MM.1S (cell line): ENCODE data around the gene NUDT8.

Experiments used
- DNase-seq: peaks from one replicate; pipeline ENCODE4 v3.0.0-alpha.2; 2015
- H2AFZ ChIP-seq: fragments of 300-600 bp; sonication (generic); 2 replicates; pipeline ENCODE4 v1.6.0; 2016; ENCODE audit warnings: antibody characterized with exemption, low read length
- H3F3A ChIP-seq: fragments of 300-600 bp; sonication (generic); 2 replicates; pipeline ENCODE4 v1.6.1; 2016; ENCODE audit warnings: mild to moderate bottlenecking, antibody characterized with exemption, low read length, moderate library complexity, mixed read lengths; ENCODE audit not compliant: insufficient read depth
- H3K27ac ChIP-seq: fragments of 300-600 bp; sonication (generic); 2 replicates; pipeline ENCODE4 v1.5.1; 2016; ENCODE audit warnings: mild to moderate bottlenecking, low read length
- H3K27me3 ChIP-seq: fragments of 300-600 bp; sonication (generic); replicated peaks from 2 replicates; pipeline ENCODE4 v1.6.0; 2016; ENCODE audit warnings: low read length; ENCODE audit not compliant: insufficient read depth
- H3K36me3 ChIP-seq: fragments of 300-600 bp; sonication (generic); replicated peaks from 2 replicates; pipeline ENCODE4 v1.6.1; 2016; ENCODE audit warnings: mild to moderate bottlenecking, low read length, mixed read lengths; ENCODE audit not compliant: insufficient read depth
- H3K4me1 ChIP-seq: fragments of 300-600 bp; sonication (generic); 2 replicates; pipeline ENCODE4 v1.6.1; 2016; ENCODE audit warnings: low read length, mixed read lengths
- H3K4me2 ChIP-seq: fragments of 300-600 bp; sonication (generic); 2 replicates; pipeline ENCODE4 v1.6.0; 2016; ENCODE audit warnings: low read depth, low read length
- H3K4me3 ChIP-seq: fragments of 300-600 bp; sonication (generic); 2 replicates; pipeline ENCODE4 v1.5.1; 2016; ENCODE audit warnings: low read length, mixed read lengths
- H3K79me2 ChIP-seq: fragments of 300-600 bp; sonication (generic); 2 replicates; pipeline ENCODE4 v1.6.1; 2016; ENCODE audit warnings: mixed run types, low read length, mixed read lengths
- H3K9ac ChIP-seq: fragments of 300-600 bp; sonication (generic); 2 replicates; pipeline ENCODE4 v1.6.1; 2016; ENCODE audit warnings: low read length, mixed read lengths
- H3K9me2 ChIP-seq: fragments of 300-600 bp; sonication (generic); replicated peaks from 2 replicates; pipeline ENCODE4 v1.6.1; 2016; ENCODE audit warnings: mild to moderate bottlenecking, low read length, mixed read lengths; ENCODE audit not compliant: insufficient read depth
- H3K9me3 ChIP-seq: fragments of 300-600 bp; sonication (generic); replicated peaks from 2 replicates; pipeline ENCODE4 v1.6.1; 2016; ENCODE audit warnings: mild to moderate bottlenecking, low read length, mixed read lengths; ENCODE audit not compliant: insufficient read depth
- H4K20me1 ChIP-seq: fragments of 300-600 bp; sonication (generic); 2 replicates; pipeline ENCODE4 v1.6.1; 2016; ENCODE audit warnings: mild to moderate bottlenecking, low read length, moderate library complexity, mixed read lengths; ENCODE audit not compliant: insufficient read depth
- EZH2 ChIP-seq: fragments of 300-600 bp; sonication (generic); optimal IDR thresholded peaks from 2 replicates; pipeline ENCODE3; 2017; ENCODE audit warnings: low read depth, mild to moderate bottlenecking, antibody characterized with exemption, low read length, mixed read lengths
- EZH2phosphoT487 ChIP-seq: fragments of 300-600 bp; sonication (generic); IDR thresholded peaks from 2 replicates; pipeline ENCODE4 v1.6.1; 2018; ENCODE audit warnings: antibody characterized with exemption, low read length
- TF ChIP-seq, protein P1 (sequence below): fragments of 300-600 bp; sonication (generic); IDR thresholded peaks from 2 replicates; pipeline ENCODE4 v1.5.1; 2016; ENCODE audit warnings: antibody characterized with exemption, low read length, mixed read lengths

NUDT8 gene, protein sequence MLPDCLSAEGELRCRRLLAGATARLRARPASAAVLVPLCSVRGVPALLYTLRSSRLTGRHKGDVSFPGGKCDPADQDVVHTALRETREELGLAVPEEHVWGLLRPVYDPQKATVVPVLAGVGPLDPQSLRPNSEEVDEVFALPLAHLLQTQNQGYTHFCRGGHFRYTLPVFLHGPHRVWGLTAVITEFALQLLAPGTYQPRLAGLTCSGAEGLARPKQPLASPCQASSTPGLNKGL

DNA sequence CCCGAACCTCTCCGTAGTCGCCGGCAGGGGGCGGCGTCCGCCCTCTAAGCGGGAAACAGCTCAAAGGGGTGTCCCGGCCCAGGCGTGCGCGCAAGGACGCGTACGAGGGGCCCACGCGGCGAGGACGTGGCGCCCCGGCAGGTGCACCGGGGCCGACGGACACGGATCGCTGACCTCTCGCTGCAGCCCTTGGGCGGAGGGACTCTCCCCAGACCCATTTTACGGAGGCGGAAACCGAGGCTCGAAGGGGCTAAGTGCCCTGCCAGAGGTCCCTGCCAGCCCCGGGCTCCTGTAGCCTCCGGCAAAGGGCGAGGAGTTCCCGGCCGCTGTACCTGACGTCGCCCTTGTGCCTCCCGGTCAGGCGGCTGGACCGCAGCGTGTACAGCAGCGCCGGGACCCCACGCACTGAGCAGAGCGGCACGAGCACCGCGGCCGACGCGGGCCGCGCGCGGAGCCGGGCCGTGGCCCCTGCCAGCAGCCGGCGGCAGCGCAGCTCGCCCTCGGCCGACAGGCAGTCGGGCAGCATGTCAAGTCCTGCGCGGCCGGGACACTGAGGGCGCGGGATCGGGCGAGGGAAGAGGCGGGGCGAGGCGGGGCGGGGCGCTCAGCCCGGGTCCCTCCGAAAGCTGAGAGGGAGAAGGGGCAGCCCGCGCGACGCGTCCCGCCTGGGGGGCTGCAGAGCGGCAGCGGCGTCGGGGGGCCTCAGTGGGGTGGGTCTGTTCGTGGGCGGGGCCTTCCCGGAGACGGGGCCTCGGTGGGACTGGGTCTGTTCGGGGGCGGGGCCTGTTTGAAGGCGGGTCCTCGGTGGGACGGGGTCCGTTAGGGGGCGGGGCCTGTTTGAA lies at the start of gene NUDT8:
Gene NUDT8, minus strand, starts transcription at position 552 of the 842 bp plus-strand sequence. Its CDS starts 26 bp downstream, at position 526.
- Histone ChIP-seq H3K27me3 (no peaks in the 10 kb centered on the region), H3K9me2 (no peaks in the 10 kb centered on the region), H3K36me3 (no peaks in the 10 kb centered on the region), H4K20me1 (no peaks in the 10 kb centered on the region), H3K4me3 (peak within 1 kb of the TSS; percentile 91), H3K4me2 (peak within 1 kb of the TSS; percentile 100), H2AFZ (peak within 1 kb of the TSS; percentile 97), H3K9me3 (no peaks in the 10 kb centered on the region), H3K4me1 (peaks cover 17% of the 10 kb centered on the region), H3K79me2 (peaks cover 12% of the 10 kb centered on the region), H3K27ac (peak within 1 kb of the TSS; percentile 87), H3F3A (peaks cover 14% of the 10 kb centered on the region; the same call in 1 of the 2 replicates), H3K9ac (peak within 1 kb of the TSS; percentile 95)
- TF ChIP-seq EZH2, result no peak
- TF ChIP-seq, protein P1, sequence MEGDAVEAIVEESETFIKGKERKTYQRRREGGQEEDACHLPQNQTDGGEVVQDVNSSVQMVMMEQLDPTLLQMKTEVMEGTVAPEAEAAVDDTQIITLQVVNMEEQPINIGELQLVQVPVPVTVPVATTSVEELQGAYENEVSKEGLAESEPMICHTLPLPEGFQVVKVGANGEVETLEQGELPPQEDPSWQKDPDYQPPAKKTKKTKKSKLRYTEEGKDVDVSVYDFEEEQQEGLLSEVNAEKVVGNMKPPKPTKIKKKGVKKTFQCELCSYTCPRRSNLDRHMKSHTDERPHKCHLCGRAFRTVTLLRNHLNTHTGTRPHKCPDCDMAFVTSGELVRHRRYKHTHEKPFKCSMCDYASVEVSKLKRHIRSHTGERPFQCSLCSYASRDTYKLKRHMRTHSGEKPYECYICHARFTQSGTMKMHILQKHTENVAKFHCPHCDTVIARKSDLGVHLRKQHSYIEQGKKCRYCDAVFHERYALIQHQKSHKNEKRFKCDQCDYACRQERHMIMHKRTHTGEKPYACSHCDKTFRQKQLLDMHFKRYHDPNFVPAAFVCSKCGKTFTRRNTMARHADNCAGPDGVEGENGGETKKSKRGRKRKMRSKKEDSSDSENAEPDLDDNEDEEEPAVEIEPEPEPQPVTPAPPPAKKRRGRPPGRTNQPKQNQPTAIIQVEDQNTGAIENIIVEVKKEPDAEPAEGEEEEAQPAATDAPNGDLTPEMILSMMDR, result peak; percentile 94
- DNase-seq, result peak; percentile 93

DNA sequence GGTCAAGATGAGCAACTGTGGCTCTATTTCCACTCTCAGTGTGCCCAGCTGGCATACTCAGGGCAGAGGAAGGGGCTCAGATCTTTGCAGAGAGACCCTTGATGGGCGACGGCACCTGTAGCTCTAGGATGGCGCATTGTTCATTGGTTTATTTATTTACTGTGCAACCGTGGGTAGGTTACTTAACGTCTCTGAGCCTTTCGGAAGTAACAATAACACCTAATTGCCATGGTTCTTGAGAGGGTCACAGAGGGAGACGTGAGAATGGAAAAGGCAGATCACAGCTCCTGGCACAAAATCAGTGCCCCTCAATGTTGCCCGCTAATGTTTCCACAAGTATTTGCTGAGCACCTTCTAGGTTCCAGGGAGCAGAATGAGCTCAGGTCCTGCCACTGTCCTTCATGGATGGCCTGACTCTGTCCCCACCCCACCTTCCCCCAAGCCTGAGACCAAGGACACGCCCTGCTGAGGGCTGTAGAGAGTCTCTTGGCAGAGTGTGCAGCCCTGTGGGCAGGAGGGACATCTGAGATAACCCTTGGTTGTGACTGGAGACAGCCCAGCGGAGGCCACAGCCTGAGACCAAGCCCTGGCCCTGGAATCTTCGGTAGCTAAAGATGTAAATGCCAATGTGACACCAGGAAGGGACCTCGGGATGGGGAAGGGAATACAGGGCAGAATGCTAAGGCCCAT lies 45.5 kb upstream of the NUDT8 start:
- Histone ChIP-seq H3F3A (no peaks in the 10 kb centered on the region), H3K4me2 (no peak overlapping the region), H3K9ac (no peak overlapping the region), H3K4me3 (no peak overlapping the region), H4K20me1 (no peaks in the 10 kb centered on the region), H3K9me3 (no peaks in the 10 kb centered on the region), H3K27me3 (no peaks in the 10 kb centered on the region), H3K36me3 (no peaks in the 10 kb centered on the region), H3K4me1 (no peaks in the 10 kb centered on the region), H3K79me2 (no peaks in the 10 kb centered on the region), H2AFZ (no peak overlapping the region), H3K27ac (no peak overlapping the region), H3K9me2 (no peaks in the 10 kb centered on the region)
- TF ChIP-seq EZH2phosphoT487 (no peak), EZH2 (no peak)
- TF ChIP-seq, protein P1, result no peak
- no peak for DNase-seq

DNA sequence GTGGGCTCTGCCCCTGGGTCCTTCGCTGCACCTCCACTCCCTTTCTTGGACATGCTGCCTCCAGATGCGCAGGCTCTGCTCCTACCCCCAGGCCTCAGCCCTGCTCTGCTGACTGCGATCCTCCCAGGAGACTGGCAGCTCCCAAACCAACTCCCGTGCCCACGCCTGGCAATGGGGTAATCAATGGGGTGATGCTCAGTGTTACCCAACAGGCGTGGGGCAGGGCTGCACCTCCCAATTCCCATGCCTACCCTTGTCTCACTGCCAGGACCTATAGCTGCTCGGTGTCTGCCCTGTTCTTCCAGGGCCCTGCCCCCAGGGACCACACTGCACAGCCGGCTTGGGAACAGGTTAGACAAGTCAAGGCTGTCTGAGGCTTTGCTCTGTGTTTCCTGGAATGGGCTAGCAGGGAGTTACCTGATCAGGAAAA lies 44.7 kb upstream of the NUDT8 start, which contains the start of gene ALDH3B2:
Gene ALDH3B2, minus strand, starts transcription at position 182 of the 430 bp plus-strand sequence. CDS start 7,688 bp downstream, outside the sequence.
- no peak within 1 kb of the TSS for H3K27ac ChIP-seq
- H3F3A ChIP-seq, result no peaks in the 10 kb centered on the region
- no peak within 1 kb of the TSS for H2AFZ ChIP-seq
- no peaks in the 10 kb centered on the region for H4K20me1 ChIP-seq
- no peaks in the 10 kb centered on the region for H3K9me2 ChIP-seq
- H3K36me3 ChIP-seq, result no peaks in the 10 kb centered on the region
- H3K9ac ChIP-seq, result no peak within 1 kb of the TSS
- no peaks in the 10 kb centered on the region for H3K9me3 ChIP-seq
- no peak within 1 kb of the TSS for H3K4me2 ChIP-seq
- no peaks in the 10 kb centered on the region for H3K27me3 ChIP-seq
- H3K4me1 ChIP-seq, result no peaks in the 10 kb centered on the region
- H3K4me3 ChIP-seq, result no peak within 1 kb of the TSS
- DNase-seq, result no peak
- no peaks in the 10 kb centered on the region for H3K79me2 ChIP-seq
- no peak for TF ChIP-seq EZH2phosphoT487
- TF ChIP-seq EZH2, result no peak
- TF ChIP-seq, protein P1, result no peak
